ENCODE data around the gene TNNI3K.

- TF ChIP-seq CTCF (IDR thresholded peaks at IDR 0.05), result no peak
- TF ChIP-seq POLR2A (IDR thresholded peaks at IDR 0.05), result no peak
Measured at GRCh38 chr1:74481607-74482006, 246.4 kb downstream of the TNNI3K start.
